HG02943 (cell line): Measurements from ENCODE around the gene IFT122.
"Not testable (repeated sequence)": the region's sequence is repeated elsewhere in the genome, so short reads cannot be mapped to it uniquely, and the experiment has no call there.

Experiments used
- ATAC-seq: cut with Tn5 transposase; IDR thresholded peaks from one replicate; pipeline ENCODE4 v1.9.1; 2021; ENCODE audit warnings: mild to moderate bottlenecking, low read depth, moderate library complexity; ENCODE audit not compliant: unreplicated experiment

The IFT122 gene

GRCh38 chr3:129463716-129464115 lies 23.7 kb downstream of the IFT122 start:
- no peak for ATAC-seq

GRCh38 chr3:129467932-129468331 lies 27.9 kb downstream of the IFT122 start:
- no peak for ATAC-seq

- ATAC-seq, result no peak
Measured at GRCh38 chr3:129469026-129469425, 29.0 kb downstream of the IFT122 start.

GRCh38 chr3:129470861-129471260 lies 30.8 kb downstream of the IFT122 start:
- ATAC-seq, result no peak

GRCh38 chr3:129473067-129473768 lies 33.2 kb downstream of the IFT122 start:
- ATAC-seq, result no peak

- no peak for ATAC-seq
Measured at GRCh38 chr3:129473769-129474152, 33.7 kb downstream of the IFT122 start.

- no peak for ATAC-seq
Measured at GRCh38 chr3:129474984-129475804, 35.2 kb downstream of the IFT122 start.

- ATAC-seq, result no peak
Measured at GRCh38 chr3:129475863-129476262, 35.8 kb downstream of the IFT122 start.

GRCh38 chr3:129476586-129476985 lies 36.6 kb downstream of the IFT122 start:
- no peak for ATAC-seq

- ATAC-seq, result not testable (repeated sequence)
Measured at GRCh38 chr3:129481225-129481765, 41.3 kb downstream of the IFT122 start.

- ATAC-seq, result no peak
Measured at GRCh38 chr3:129481766-129482332, 41.8 kb downstream of the IFT122 start.

- ATAC-seq, result no peak
Measured at GRCh38 chr3:129482721-129483120, 42.7 kb downstream of the IFT122 start.

- ATAC-seq, result no peak
Measured at GRCh38 chr3:129483870-129484269, 43.8 kb downstream of the IFT122 start.

GRCh38 chr3:129485146-129485545 lies 45.1 kb downstream of the IFT122 start:
- ATAC-seq, result not testable (repeated sequence)

GRCh38 chr3:129485721-129486663 lies 46.0 kb downstream of the IFT122 start:
- ATAC-seq, result no peak

GRCh38 chr3:129486664-129487035 lies 46.6 kb downstream of the IFT122 start:
- ATAC-seq, result no peak

GRCh38 chr3:129487183-129487867 lies 47.3 kb downstream of the IFT122 start:
- ATAC-seq, result no peak

- ATAC-seq, result not testable (repeated sequence)
Measured at GRCh38 chr3:129487868-129488335, 47.9 kb downstream of the IFT122 start.

- not testable (repeated sequence) for ATAC-seq
Measured at GRCh38 chr3:129489258-129489657, 49.2 kb downstream of the IFT122 start.
